ENCODE results near the gene DUOX1. TPM values are rescaled to one million over a fixed set of nuclear protein-coding genes. Genes with fewer than 3 reads are reported as not detected.

DUOX1 gene
- total and polyA plus RNA-seq, 2 of the 13 experiments (the other 11 are each of a cell fraction or from before 2014, with no cell fraction given) = 0.03 TPM; not detected in 1

- TF ChIP-seq, protein P1, sequence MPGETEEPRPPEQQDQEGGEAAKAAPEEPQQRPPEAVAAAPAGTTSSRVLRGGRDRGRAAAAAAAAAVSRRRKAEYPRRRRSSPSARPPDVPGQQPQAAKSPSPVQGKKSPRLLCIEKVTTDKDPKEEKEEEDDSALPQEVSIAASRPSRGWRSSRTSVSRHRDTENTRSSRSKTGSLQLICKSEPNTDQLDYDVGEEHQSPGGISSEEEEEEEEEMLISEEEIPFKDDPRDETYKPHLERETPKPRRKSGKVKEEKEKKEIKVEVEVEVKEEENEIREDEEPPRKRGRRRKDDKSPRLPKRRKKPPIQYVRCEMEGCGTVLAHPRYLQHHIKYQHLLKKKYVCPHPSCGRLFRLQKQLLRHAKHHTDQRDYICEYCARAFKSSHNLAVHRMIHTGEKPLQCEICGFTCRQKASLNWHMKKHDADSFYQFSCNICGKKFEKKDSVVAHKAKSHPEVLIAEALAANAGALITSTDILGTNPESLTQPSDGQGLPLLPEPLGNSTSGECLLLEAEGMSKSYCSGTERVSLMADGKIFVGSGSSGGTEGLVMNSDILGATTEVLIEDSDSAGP (CRISPR knock-in tag; IDR thresholded peaks at IDR 0.05; ENCODE audit: borderline replicate concordance) = peak; percentile 72
- TF ChIP-seq ZBTB1 (CRISPR knock-in tag; IDR thresholded peaks at IDR 0.05; ENCODE audit: borderline replicate concordance) = no peak
- TF ChIP-seq, protein P2, sequence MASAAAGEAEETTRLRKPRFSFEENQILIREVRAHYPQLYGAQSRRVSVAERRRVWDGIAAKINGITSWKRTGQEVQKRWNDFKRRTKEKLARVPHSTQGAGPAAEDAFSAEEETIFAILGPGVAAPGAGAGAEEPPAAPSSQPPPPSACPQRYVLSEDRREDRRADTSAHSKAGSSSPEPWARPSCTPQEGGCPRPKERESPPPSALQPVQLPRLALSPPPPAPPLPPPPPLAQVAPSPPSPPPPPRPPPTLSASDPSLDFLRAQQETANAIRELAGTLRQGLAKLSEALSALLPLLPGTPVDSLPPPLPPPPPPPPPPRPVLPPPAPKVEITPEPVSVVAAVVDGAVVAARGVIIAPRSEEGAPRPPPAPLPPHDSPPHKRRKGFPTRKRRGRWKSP (CRISPR knock-in tag; IDR thresholded peaks at IDR 0.05) = peak; percentile 49; the same call in 1 of the 2 replicates
- TF ChIP-seq FOXA3 (CRISPR knock-in tag; IDR thresholded peaks at IDR 0.05) = peak; percentile 47; the same call in 1 of the 2 replicates
- 0 out of 2 replicates have a peak, but pooled peaks have one; percentile 43 for TF ChIP-seq KDM1A (CRISPR knock-in tag; IDR thresholded peaks at IDR 0.05)
- TF ChIP-seq, protein P3, sequence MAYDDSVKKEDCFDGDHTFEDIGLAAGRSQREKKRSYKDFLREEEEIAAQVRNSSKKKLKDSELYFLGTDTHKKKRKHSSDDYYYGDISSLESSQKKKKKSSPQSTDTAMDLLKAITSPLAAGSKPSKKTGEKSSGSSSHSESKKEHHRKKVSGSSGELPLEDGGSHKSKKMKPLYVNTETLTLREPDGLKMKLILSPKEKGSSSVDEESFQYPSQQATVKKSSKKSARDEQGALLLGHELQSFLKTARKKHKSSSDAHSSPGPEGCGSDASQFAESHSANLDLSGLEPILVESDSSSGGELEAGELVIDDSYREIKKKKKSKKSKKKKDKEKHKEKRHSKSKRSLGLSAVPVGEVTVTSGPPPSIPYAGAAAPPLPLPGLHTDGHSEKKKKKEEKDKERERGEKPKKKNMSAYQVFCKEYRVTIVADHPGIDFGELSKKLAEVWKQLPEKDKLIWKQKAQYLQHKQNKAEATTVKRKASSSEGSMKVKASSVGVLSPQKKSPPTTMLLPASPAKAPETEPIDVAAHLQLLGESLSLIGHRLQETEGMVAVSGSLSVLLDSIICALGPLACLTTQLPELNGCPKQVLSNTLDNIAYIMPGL (CRISPR knock-in tag; IDR thresholded peaks at IDR 0.05; ENCODE audit: borderline replicate concordance in 1 of 2, low read depth in 1 of 2) = peak; percentile 99
- TF ChIP-seq FUBP1 (CRISPR knock-in tag; IDR thresholded peaks at IDR 0.05; ENCODE audit: borderline replicate concordance) = no peak
- TF ChIP-seq, protein P4, sequence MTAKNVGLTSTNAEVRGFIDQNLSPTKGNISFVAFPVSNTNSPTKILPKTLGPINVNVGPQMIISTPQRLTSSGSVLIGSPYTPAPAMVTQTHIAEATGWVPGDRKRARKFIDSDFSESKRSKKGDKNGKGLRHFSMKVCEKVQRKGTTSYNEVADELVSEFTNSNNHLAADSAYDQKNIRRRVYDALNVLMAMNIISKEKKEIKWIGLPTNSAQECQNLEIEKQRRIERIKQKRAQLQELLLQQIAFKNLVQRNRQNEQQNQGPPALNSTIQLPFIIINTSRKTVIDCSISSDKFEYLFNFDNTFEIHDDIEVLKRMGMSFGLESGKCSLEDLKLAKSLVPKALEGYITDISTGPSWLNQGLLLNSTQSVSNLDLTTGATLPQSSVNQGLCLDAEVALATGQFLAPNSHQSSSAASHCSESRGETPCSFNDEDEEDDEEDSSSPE (CRISPR knock-in tag; IDR thresholded peaks at IDR 0.05) = peak; percentile 45; the same call in 1 of the 2 replicates
- TF ChIP-seq SMAD3 (CRISPR knock-in tag; IDR thresholded peaks at IDR 0.05) = peak; percentile 74; the same call in 1 of the 2 replicates
- no peak for TF ChIP-seq ZNF7 (CRISPR knock-in tag; IDR thresholded peaks at IDR 0.05)
- TF ChIP-seq NCOA1 (CRISPR knock-in tag; IDR thresholded peaks at IDR 0.05) = no peak
- peak; percentile 99 for TF ChIP-seq MAF1 (CRISPR knock-in tag; IDR thresholded peaks at IDR 0.05; ENCODE audit: borderline replicate concordance)
- TF ChIP-seq ZFP90 (CRISPR knock-in tag; IDR thresholded peaks at IDR 0.05; ENCODE audit: borderline replicate concordance) = no peak; the same call in 1 of the 2 replicates
- no peak for TF ChIP-seq KLF6 (CRISPR knock-in tag; IDR thresholded peaks at IDR 0.05)
- TF ChIP-seq ATF7-NPFF (CRISPR knock-in tag; IDR thresholded peaks at IDR 0.05; ENCODE audit: low read depth) = peak; percentile 16; the same call in 1 of the 2 replicates
- TF ChIP-seq ZNF564 (CRISPR knock-in tag; IDR thresholded peaks at IDR 0.05) = peak; percentile 34; the same call in 1 of the 2 replicates
- TF ChIP-seq POLR2AphosphoS2 (IDR thresholded peaks at IDR 0.05; ENCODE audit: low read depth, low read length) = no peak; the same call in 1 of the 2 replicates
- no peak for TF ChIP-seq PREB (CRISPR knock-in tag; IDR thresholded peaks at IDR 0.05)
- TF ChIP-seq GTF3A (CRISPR knock-in tag; conservative IDR thresholded peaks at IDR 0.05) = peak; percentile 79
Measured at GRCh38 chr15:45198337-45199135, 68.7 kb downstream of the DUOX1 start (continued).
